GM13976 (cell line): ENCODE results near the gene C21orf91.
A peak's percentile ranks its signal among the peaks of the same experiment; 100 is the strongest.
"Not testable (repeated sequence)": the region's sequence is repeated elsewhere in the genome, so short reads cannot be mapped to it uniquely, and the experiment has no call there.

Experiments
- DNase-seq: peaks from one replicate; pipeline ENCODE4 v3.0.0; 2012; ENCODE audit warnings: low spot score
- CTCF ChIP-seq: IDR thresholded peaks from 2 replicates; pipeline ENCODE4 v1.5.1; 2012; ENCODE audit warnings: borderline replicate concordance, mild to moderate bottlenecking; ENCODE audit not compliant: insufficient read depth; ENCODE audit errors: extremely low read depth, missing control alignments, control extremely low read depth
- in situ Hi-C: fragments of 300-500 bp; cut with MboI; formaldehyde crosslinking; loops from one replicate; pipeline ENCODE4 v1.12.0; 2022; ENCODE audit warnings: low sequenced_read_pairs, mixed read lengths, inconsistent platforms; ENCODE audit not compliant: unreplicated experiment

C21orf91 gene

GRCh38 chr21:17775431-17776126 lies 43.6 kb downstream of the C21orf91 start:
- TF ChIP-seq CTCF, result no peak
- peak; percentile 30 for DNase-seq
- in situ Hi-C loops, result no loop called here

- DNase-seq, in situ Hi-C loops: not testable (repeated sequence)
These were observed 44.1 kb downstream of the C21orf91 start for GRCh38 chr21:17775021-17775420.

- no peak for DNase-seq
- in situ Hi-C loops, result no loop called here
- TF ChIP-seq CTCF, result no peak
These were observed 49.7 kb downstream of the C21orf91 start for GRCh38 chr21:17769447-17769845.

GRCh38 chr21:17768840-17769446 lies 50.2 kb downstream of the C21orf91 start:
- TF ChIP-seq CTCF, result no peak
- DNase-seq, result no peak
- in situ Hi-C loops, result no loop called here

- in situ Hi-C loops, result no loop called here
- DNase-seq, result no peak
- no peak for TF ChIP-seq CTCF
These were observed 53.9 kb downstream of the C21orf91 start for GRCh38 chr21:17765207-17765606.

- no peak for DNase-seq
- in situ Hi-C loops, result no loop called here
- TF ChIP-seq CTCF, result no peak
These were observed 55.7 kb downstream of the C21orf91 start for GRCh38 chr21:17763288-17764037.

- no peak for TF ChIP-seq CTCF
- in situ Hi-C loops, result no loop called here
- no peak for DNase-seq
These were observed 59.5 kb downstream of the C21orf91 start for GRCh38 chr21:17759511-17760178.
